Mesothelial cell of epicardium (in vitro differentiated cells): Measurements from ENCODE around the gene HYLS1. TPM values are rescaled to one million over a fixed set of nuclear protein-coding genes. Genes with fewer than 3 reads are reported as not detected.

Experiments used
- total RNA-seq: library from RNA; stranded (reverse); gene quantifications from 3 replicates; pipeline ENCODE4 v1.2.1, GENCODE V29; 2021

Gene HYLS1
- total RNA-seq, 1 donor from 2014 or later, result 5.8 TPM

Other genes starting within 250 kb of the HYLS1 start
- 0.25 TPM in 1 of 3 replicates, not detected in the others for gene ACRV1, start 206.8 kb upstream of the HYLS1 start, total RNA-seq
- not detected in 3 replicates for gene PATE1, start 141.4 kb upstream of the HYLS1 start, total RNA-seq
- 0.20 TPM in 2 of 3 replicates, not detected in the other for gene PATE2, start 108.8 kb upstream of the HYLS1 start, total RNA-seq
- gene PATE3, start 99.5 kb upstream of the HYLS1 start, total RNA-seq, result not detected in 3 replicates
- gene PATE4, start 54.4 kb upstream of the HYLS1 start, total RNA-seq, result not detected in 3 replicates
- gene PUS3, start 15.5 kb downstream of the HYLS1 start, total RNA-seq, result 9.1 to 9.9 TPM (median 9.7 TPM) in 3 replicates
- gene DDX25, start 16.8 kb downstream of the HYLS1 start, total RNA-seq, result 0.98 to 1.7 TPM (median 1.1 TPM) in 3 replicates
- not detected in 3 replicates for gene VSIG10L2, start 58.4 kb downstream of the HYLS1 start, total RNA-seq
- 159 to 180 TPM (median 165 TPM) in 3 replicates for gene CDON, start 175.2 kb downstream of the HYLS1 start, total RNA-seq